Upper lobe of left lung (tissue), 4 donors: ENCODE results near the gene SORCS3.

ENCODE experiments used
- CTCF ChIP-seq, 6 experiments: fragments of 450-650 bp in 4 of 6; fragments of 200-600 bp in 2 of 6; sonication (generic) in 2 of 6; IDR thresholded peaks; one replicate each; pipeline ENCODE4 v1.5.1; 2016 to 2019; ENCODE audit warnings: antibody characterized with exemption in 6 of 6
- POLR2A ChIP-seq, 4 donors: fragments of 450-650 bp; IDR thresholded peaks; one replicate each; pipeline ENCODE4 v1.5.1; 2016 to 2017; ENCODE audit warnings: antibody characterized with exemption in 4 of 4, mild to moderate bottlenecking in 2 of 4
- POLR2AphosphoS5 ChIP-seq, 2 donors: sonication (generic); formaldehyde crosslinking; IDR thresholded peaks; one replicate each; pipeline ENCODE4 v1.5.1; 2017; ENCODE audit warnings: antibody characterized with exemption in 2 of 2

- no peak for TF ChIP-seq CTCF (IDR thresholded peaks at IDR 0.05)
- no peak for TF ChIP-seq POLR2A (IDR thresholded peaks at IDR 0.05)
- TF ChIP-seq POLR2AphosphoS5 (IDR thresholded peaks at IDR 0.05): no peak
These were observed 294.6 kb downstream of the SORCS3 start for GRCh38 chr10:104935656-104936055.
